Gastrocnemius medialis (tissue), 4 donors: Measurements from ENCODE around the gene BAG5.

Experiments used
- POLR2A ChIP-seq, 2 donors: fragments of 450-650 bp; IDR thresholded peaks; one replicate each; pipeline ENCODE4 v1.6.1; 2017; ENCODE audit warnings: antibody characterized with exemption in 2 of 2, mild to moderate bottlenecking in 2 of 2, moderate library complexity in 2 of 2
- TF ChIP-seq, protein P1 (sequence below), 5 experiments: fragments of 450-650 bp in 3 of 5; fragments of 200-600 bp in 2 of 5; sonication (generic) in 2 of 5; IDR thresholded peaks in 4 of 5; conservative IDR thresholded peaks in 1 of 5; 1 replicate in 4 of 5; 2 replicates in 1 of 5; pipeline ENCODE4 v1.5.1; 2016 to 2019; ENCODE audit warnings: antibody characterized with exemption in 5 of 5, mild to moderate bottlenecking in 3 of 5, moderate library complexity in 3 of 5

DNA sequence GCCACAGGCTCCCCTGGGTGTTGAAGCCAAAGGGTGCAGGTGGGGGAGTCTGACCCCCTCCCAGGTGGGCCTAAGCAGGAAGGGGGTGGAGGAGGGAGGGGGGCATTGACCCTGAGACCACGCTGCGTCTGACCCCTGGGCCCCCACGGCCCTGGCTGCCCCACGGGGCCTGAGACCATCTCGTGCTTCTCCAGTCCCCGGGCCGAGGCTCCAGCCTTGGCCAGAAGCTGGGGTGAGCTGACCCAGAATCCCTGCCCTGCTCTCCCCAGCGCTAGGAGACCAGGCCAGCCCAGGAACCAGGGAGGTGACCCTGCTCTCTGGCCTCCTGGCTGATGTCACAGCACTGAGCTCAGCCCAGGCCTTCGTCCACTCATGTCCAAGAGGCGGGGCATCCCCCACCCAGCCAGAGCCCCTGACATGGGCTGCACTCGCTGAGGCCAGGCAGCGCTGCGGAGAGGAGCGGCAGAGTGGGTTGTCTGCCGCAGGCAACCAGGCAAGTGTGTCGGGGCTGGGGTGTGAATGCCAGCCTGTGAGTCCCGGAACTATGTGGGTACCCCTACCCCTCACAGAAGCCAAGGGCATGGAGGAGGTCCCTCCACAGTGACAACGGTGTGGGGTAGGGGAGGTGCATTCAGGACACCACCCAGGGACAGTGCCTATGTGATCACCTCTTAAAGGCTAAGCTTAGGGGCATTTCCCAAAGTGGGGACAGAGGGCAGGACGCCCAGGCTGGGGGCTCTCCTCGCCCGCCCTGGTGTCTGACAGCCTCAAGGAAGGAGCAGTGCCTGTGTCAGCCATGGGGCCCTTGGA lies 27.2 kb downstream of the BAG5 start:
- TF ChIP-seq POLR2A (IDR thresholded peaks at IDR 0.05): no peak
- TF ChIP-seq, protein P1, sequence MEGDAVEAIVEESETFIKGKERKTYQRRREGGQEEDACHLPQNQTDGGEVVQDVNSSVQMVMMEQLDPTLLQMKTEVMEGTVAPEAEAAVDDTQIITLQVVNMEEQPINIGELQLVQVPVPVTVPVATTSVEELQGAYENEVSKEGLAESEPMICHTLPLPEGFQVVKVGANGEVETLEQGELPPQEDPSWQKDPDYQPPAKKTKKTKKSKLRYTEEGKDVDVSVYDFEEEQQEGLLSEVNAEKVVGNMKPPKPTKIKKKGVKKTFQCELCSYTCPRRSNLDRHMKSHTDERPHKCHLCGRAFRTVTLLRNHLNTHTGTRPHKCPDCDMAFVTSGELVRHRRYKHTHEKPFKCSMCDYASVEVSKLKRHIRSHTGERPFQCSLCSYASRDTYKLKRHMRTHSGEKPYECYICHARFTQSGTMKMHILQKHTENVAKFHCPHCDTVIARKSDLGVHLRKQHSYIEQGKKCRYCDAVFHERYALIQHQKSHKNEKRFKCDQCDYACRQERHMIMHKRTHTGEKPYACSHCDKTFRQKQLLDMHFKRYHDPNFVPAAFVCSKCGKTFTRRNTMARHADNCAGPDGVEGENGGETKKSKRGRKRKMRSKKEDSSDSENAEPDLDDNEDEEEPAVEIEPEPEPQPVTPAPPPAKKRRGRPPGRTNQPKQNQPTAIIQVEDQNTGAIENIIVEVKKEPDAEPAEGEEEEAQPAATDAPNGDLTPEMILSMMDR (IDR thresholded peaks at IDR 0.05 in 4 of 5, conservative IDR thresholded peaks at IDR 0.05 in 1 of 5): no peak
